Stimulated activated naive CD8-positive, alpha-beta T cell treated with anti-CD3 and anti-CD28 coated beads, Interleukin-15, Interleukin-2, amounts not matched to agents 100 ng/mL and 50 ng/mL, for 24 hours (primary cell): ENCODE results near the gene S100Z.
"Not testable (repeated sequence)": the region's sequence is repeated elsewhere in the genome, so short reads cannot be mapped to it uniquely, and the experiment has no call there.

Experiments used
- H3K27ac Mint-ChIP-seq: one replicate; pipeline ENCODE4 v1.8.0; 2021; ENCODE audit warnings: mild to moderate bottlenecking, mixed read lengths
- H3K27me3 Mint-ChIP-seq: one replicate; pipeline ENCODE4 v1.8.0; 2021; ENCODE audit warnings: mixed read lengths
- H3K36me3 Mint-ChIP-seq: one replicate; pipeline ENCODE4 v1.8.0; 2021; ENCODE audit warnings: low read depth, mixed read lengths
- H3K4me1 Mint-ChIP-seq: one replicate; pipeline ENCODE4 v1.8.0; 2021; ENCODE audit warnings: low read depth, mixed read lengths
- H3K4me3 Mint-ChIP-seq: one replicate; pipeline ENCODE4 v1.8.0; 2021; ENCODE audit warnings: mild to moderate bottlenecking, mixed read lengths
- H3K9me3 Mint-ChIP-seq: one replicate; pipeline ENCODE4 v1.8.0; 2021; ENCODE audit warnings: mixed read lengths

S100Z gene

DNA sequence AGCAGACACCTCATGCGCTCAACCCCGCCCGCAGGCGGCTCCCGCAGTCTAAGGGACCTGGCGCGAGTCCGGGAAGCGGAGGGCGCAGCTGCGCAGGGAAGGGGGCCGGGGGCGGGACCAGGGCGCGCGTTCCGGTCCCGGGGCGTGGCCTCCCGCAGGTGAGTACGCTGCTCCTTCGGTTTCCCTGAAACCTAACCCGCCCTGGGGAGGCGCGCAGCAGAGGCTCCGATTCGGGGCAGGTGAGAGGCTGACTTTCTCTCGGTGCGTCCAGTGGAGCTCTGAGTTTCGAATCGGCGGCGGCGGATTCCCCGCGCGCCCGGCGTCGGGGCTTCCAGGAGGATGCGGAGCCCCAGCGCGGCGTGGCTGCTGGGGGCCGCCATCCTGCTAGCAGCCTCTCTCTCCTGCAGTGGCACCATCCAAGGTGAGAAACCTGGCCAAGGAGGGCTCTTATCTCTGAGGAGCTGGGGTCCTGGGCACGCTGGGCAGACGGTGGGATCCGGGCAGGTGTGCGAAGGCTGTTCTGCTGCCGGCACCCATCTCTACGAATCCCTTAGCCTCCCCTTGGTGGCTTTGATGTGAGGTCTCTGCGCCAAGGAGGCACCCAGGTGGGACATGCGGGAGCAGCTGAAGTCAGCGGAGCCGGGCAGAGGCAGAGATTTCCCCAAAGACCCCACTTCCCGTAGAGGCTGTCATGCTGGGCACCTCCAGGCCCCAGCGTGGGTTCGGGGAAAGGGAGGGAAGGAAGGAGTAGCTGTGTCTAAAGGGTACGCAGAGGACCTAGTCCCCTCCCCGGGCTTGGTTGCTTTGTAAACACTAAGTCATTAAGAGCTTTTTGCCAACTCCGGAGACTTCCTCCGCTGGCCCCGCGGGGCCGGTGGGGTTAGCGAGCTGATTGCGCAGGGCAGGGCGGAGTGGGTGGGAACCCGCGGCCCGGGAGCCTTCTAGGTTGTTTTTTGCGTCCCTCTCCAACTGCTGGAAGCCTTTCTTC is 30.7 kb upstream of the S100Z start, which contains the start of gene F2RL1:
Gene F2RL1, plus strand, starts transcription at position 187 of the 988 bp plus-strand sequence. Its CDS starts 153 bp downstream, at position 340.
- Mint-ChIP-seq H3K4me1 (peaks cover 10% of the 10 kb centered on the region), H3K4me3 (peak within 1 kb of the TSS; percentile 78), H3K9me3 (no peaks in the 10 kb centered on the region), H3K27me3 (peaks cover 41% of the 10 kb centered on the region), H3K27ac (no peak within 1 kb of the TSS), H3K36me3 (no peaks in the 10 kb centered on the region)

DNA sequence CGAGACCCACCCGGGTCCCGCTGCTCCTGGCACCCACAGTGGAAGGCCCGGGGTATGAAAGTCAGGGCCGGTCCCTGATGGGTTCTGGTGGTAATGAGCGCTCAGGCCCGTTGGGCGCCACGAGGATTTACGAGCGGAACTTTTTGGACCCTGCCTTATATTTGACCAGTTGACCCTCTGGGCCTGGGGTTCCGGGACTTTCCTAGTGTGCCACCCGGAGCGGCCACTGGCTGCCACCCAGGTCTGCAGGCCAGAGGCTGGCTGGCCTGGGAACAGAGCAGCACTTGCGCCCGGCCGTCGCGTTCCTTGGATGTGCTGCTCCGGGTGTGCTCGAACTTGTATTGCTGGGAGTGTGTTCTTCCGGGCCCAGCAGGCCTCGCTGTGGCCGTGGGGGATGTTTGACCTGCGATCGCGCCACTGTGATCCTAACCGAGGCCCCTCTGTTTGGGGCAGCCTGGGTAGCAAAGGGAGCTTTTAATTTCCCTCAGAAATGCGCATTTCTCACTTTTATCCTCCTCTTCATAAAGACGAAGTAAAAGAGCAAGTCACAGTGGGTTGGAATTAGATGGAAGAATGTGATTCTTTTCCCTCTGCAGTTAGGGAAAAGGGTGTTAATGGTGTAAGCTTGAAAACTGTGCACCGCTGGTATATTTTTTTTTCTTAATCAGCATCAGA is 29.8 kb upstream of the S100Z start:
- Mint-ChIP-seq H3K9me3 (no peaks in the 10 kb centered on the region), H3K4me3 (peak overlapping the region; percentile 78), H3K27me3 (peaks cover 41% of the 10 kb centered on the region), H3K4me1 (peaks cover 10% of the 10 kb centered on the region), H3K27ac (no peak overlapping the region), H3K36me3 (no peaks in the 10 kb centered on the region)

DNA sequence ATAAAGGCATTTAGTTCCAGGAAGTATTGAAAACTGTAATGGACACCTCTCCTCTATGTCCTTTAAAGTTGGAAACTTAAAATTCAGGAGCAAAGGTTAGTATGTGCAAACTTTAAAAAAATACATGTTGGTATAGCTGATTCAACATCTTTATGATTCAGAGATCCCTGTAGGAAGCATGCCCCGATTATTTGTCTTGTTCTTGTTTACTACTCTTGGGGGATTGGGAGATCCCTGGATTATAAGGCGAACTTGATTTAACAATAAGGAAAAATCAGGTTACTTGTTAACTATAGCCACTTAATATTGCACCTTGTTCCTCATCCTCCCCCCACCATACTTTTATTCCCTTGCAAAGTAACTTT is 29.3 kb upstream of the S100Z start:
- Mint-ChIP-seq H3K9me3 (no peaks in the 10 kb centered on the region), H3K4me1 (peaks cover 10% of the 10 kb centered on the region), H3K27me3 (peaks cover 39% of the 10 kb centered on the region), H3K4me3 (peak overlapping the region; percentile 78), H3K27ac (no peak overlapping the region), H3K36me3 (no peaks in the 10 kb centered on the region)

DNA sequence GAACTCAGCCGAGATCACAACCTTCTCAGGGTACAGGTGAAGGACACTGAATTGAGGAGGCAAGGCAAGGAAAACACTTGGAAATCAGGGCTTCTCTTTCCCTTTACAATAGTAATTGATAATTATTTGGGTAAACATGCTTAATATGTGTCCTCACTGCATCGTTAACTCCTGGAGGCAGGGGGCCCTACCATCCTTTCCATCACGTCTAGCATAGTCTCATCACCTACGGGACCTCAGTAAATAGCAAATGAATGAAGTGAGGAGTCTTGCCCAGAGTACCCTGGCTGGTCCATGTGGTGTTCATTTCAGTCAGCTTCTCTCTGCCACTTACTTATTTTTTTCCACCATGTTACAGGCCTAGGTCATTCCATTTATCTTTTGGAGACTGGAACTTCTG is 28.7 kb upstream of the S100Z start:
- Mint-ChIP-seq H3K27ac (no peak overlapping the region), H3K4me3 (no peak overlapping the region), H3K27me3 (peaks cover 37% of the 10 kb centered on the region), H3K4me1 (peaks cover 10% of the 10 kb centered on the region), H3K36me3 (no peaks in the 10 kb centered on the region), H3K9me3 (no peaks in the 10 kb centered on the region)

DNA sequence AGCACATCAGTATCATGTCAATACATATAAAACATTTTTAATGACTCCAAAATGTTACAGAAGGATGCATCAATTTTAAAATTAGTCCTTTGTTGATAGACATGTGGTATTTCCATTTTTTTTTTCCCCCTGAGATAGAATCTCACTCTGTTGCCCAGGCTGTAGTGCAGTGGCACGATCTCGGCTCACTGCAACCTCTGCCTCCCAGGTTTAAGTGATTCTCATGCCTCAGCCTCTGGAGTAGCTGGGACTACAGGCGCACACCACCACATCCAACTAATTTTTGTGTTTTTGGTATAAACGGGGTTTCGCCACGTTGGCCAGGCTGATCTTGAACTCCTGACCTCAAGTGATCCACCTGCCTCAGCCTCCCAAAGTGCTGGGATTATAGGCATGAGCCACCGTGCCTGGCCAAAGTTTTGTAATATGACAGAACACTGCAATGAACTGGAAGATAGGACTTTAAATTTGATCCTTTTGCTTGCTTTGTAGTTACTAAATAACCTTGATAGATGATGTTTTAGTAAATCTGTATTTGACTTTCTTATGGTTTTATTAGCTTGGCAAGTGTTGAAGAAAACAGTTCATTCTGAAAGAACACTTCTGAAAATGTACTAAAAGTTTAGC is 27.6 kb upstream of the S100Z start:
- Mint-ChIP-seq H3K4me1 (peaks cover 10% of the 10 kb centered on the region), H3K27me3 (peaks cover 29% of the 10 kb centered on the region)
- not testable (repeated sequence) for H3K36me3 Mint-ChIP-seq, H3K9me3 Mint-ChIP-seq, H3K27ac Mint-ChIP-seq, H3K4me3 Mint-ChIP-seq

DNA sequence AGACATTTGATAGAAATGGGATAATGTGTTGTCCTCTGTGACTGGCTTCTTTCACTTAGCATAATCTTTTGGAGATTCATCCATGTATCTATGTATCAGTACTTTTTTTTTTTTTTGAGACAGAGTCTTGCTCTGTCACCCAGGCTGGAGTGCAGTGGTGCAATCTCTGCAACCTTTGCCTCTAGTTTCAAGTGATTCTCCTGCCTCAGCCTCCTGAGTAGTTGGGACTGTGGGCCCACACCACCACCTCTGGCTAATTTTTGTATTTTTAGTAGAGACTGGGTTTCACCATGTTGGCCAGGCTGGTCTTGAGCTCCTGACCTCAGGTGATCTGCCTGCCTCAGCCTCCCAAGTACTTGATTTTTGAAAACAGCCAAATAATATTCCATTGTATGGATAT is 23.4 kb upstream of the S100Z start:
- H3K27ac Mint-ChIP-seq, H3K9me3 Mint-ChIP-seq, H3K27me3 Mint-ChIP-seq, H3K36me3 Mint-ChIP-seq, H3K4me3 Mint-ChIP-seq: not testable (repeated sequence)
- peaks cover 13% of the 10 kb centered on the region for H3K4me1 Mint-ChIP-seq

DNA sequence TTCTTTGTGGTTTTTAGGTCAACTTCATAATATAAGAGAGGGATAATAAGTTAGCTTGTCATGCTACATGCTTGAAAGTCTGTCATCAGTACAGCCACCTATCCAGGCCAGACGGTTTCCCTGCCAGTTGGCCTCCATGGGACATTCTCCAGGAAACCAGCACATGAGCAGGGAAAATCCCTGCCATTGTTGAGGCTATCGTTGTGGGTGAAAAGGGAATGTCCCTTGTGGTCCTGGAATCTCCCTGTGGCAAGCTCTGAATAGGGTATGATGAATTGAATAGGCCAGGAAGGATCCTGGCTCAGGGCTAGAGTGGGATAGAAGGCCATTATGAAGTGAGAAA is 18.7 kb upstream of the S100Z start:
- Mint-ChIP-seq H3K4me3 (no peak overlapping the region), H3K36me3 (no peaks in the 10 kb centered on the region), H3K27me3 (no peaks in the 10 kb centered on the region), H3K4me1 (peaks cover 13% of the 10 kb centered on the region), H3K9me3 (no peaks in the 10 kb centered on the region), H3K27ac (no peak overlapping the region)

DNA sequence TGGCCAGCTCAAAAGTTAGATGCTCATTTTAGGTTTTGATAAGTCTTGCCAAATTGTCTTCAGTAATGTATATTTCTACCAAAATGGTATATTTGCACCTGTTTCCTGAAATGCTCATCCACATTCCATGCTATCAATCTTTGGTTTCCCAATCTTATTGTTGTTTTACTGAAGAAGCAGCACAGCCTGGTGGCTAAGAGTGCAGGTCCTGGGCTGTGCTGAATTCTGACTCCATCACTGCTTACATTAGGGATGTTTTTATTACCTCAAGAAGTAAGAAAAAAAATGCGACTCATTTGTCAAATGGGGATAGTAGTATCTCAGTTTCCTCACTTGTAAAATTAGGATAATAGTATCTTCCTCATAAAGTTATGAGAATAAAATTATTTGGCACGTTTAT is 13.6 kb upstream of the S100Z start:
- Mint-ChIP-seq H3K4me1 (peaks cover 2% of the 10 kb centered on the region), H3K27ac (no peak overlapping the region), H3K27me3 (no peaks in the 10 kb centered on the region), H3K4me3 (no peak overlapping the region), H3K9me3 (no peaks in the 10 kb centered on the region), H3K36me3 (no peaks in the 10 kb centered on the region)

DNA sequence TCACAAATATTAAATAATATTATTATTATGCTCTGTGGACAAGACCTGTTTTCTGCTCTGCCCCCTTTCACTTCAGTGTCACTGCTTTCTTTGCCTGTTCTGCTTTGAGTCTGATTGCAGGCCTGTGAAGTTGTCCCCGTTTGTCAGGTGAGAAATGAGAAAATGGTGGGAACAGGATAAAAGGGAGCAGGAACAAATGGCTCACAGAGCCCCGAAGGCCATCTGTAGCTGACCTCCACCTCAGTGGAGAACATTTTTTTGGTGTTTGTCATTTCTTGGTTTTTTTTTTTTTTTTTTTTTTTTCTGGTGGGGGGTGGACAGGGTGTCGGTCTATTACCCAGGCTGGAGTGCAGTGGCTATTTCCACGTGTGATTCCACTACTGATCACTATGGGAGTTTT is 13.2 kb upstream of the S100Z start:
- Mint-ChIP-seq H3K4me3 (no peak overlapping the region), H3K9me3 (no peaks in the 10 kb centered on the region), H3K36me3 (no peaks in the 10 kb centered on the region), H3K27me3 (no peaks in the 10 kb centered on the region), H3K27ac (no peak overlapping the region), H3K4me1 (no peaks in the 10 kb centered on the region)

DNA sequence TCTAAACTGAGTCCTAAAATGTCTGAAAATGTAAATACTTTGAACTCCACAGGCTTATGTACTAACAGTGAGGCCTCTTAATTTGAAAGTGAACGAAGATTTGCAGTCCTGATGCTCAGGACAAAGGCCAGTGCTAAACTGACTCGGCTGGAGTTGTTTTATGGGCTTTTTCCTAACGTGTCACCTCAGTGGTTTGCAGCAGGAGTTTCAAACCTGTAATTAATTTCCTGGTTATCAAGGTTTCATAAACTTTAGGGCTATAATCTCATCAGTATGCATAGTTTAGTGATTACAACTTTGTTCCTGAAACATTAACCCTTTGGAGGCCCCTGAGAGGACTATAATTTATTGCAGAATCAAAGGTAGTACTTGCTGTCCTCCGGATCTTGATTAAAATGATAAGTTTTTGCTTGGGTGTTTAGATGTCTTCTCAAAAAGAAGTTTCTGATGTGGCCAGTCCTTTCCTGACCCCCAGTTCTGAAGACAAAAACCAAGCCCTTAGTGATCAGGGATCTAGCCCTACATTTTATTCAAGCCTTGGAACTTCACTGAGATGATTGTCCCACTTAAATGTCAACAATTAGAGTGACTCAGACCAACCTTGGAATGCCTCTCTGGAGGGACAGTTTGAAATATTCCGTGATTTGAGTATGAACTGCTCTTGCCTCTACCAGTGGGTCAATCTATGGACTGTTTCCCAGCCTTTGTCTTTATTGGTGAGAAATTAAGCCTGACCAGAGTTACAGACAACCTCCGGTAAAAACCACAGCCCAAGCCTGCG is 11.1 kb upstream of the S100Z start:
- no peaks in the 10 kb centered on the region for H3K36me3 Mint-ChIP-seq
- H3K4me1 Mint-ChIP-seq: no peaks in the 10 kb centered on the region
- H3K9me3 Mint-ChIP-seq: no peaks in the 10 kb centered on the region
- no peak overlapping the region for H3K4me3 Mint-ChIP-seq
- H3K27ac Mint-ChIP-seq: no peak overlapping the region
- H3K27me3 Mint-ChIP-seq: peaks cover 4% of the 10 kb centered on the region

DNA sequence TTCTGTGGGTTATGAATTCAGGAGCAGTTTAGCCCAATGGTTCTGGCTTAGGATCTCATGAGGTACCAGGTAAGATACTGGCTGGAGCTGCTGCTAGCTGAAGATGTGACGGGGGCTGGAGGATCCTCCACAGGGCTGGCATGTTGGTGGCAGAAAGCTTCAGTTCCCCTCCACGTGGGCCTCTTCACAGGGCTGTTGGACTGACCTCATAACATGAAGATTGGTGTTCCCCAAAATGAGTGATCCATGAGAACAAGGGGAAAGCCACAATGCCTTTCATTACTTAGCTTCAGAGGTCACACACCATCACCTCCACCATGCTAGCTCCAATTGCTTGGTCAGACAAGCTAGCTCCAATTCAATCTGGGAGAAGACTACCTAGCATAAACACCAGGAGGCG is 8.5 kb upstream of the S100Z start:
- Mint-ChIP-seq H3K27me3 (peaks cover 4% of the 10 kb centered on the region), H3K36me3 (no peaks in the 10 kb centered on the region), H3K27ac (no peak overlapping the region), H3K9me3 (no peaks in the 10 kb centered on the region), H3K4me1 (no peaks in the 10 kb centered on the region), H3K4me3 (no peak overlapping the region)

DNA sequence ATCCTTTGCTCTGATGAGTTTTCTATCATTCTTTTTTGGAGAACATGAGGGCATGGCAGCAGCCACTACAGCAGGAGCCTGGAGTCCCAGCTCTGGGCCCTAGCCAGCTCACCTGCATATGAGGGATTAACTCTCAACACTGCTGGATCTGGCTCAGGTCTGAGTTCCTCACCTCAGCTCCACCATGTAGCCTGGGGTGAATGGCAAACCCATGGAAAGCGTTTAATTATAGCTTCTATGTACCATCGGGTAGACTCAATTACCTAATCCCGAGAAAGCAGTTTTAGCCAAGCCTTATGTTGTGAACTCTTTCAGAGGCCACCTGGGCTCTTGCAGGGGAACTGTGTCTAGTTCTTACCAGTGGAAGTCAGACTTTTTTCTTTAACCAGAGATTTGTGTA is 3.9 kb upstream of the S100Z start:
- H3K9me3 Mint-ChIP-seq: no peaks in the 10 kb centered on the region
- peaks cover 11% of the 10 kb centered on the region for H3K4me1 Mint-ChIP-seq
- no peak overlapping the region for H3K27ac Mint-ChIP-seq
- H3K4me3 Mint-ChIP-seq: no peak overlapping the region
- H3K36me3 Mint-ChIP-seq: no peaks in the 10 kb centered on the region
- H3K27me3 Mint-ChIP-seq: peaks cover 8% of the 10 kb centered on the region

DNA sequence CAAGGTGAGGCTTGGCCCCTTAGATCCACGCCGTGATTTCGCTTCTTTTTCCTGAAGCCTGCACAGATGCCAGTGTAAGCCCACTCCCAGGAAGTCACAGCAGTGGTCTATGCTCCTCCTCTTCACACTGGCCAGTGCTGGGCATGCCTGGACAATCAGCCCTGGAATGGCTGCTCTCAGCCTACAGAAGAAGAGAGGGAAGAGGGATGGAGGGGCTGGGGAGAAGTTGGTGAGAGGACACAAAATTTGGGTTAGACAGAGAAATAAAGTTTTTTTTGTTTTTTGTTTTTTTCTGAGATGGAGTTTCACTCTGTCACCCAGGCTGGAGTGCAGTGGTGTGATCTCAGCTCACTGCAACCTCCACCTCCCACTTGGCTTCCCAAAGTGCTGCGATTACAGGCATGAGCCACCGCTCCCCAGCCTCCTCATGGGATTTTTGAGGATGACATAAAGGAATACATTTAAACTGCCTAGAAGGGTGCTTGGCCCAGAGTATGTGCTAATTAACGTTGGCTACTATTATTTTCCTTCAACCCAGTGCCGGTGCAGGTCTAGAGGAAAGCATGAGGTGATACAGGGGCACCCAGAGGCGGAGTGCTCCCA is 830 bp downstream of the S100Z start:
- Mint-ChIP-seq H3K9me3 (peaks cover 2% of the 10 kb centered on the region), H3K27ac (no peak overlapping the region), H3K4me1 (peaks cover 26% of the 10 kb centered on the region), H3K27me3 (peaks cover 4% of the 10 kb centered on the region), H3K4me3 (no peak overlapping the region), H3K36me3 (peaks cover 3% of the 10 kb centered on the region)

DNA sequence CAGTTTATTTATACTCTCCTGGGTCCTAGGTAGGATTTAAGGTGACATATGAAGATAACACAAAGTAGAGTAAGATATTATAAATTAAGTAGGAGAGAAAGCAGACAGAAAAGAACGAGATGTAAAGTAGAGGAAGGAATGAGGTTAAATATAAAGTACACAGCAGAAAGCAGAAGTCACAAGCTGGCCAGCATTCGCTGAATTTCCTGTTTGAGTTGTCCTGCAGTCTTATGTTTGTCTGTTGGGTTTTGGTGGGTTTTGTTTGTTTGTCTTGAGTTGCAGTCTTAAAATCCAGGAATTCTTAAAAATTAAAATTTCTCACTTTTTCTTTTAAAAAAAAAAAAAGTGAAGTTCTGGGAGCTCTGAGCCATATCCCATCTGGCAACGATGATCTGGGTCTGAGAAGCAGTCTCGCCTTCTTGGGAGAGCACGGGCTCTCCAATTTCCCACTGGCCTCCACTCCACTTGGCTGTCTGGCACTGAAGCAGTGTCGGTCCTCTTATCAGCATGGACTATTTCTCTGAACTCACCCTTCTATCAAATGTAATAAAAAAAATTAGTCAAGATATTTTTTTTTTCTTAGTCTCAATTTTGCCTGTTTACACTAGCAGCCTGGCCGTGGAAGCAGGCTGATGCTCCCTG is 2.0 kb downstream of the S100Z start:
- Mint-ChIP-seq H3K27me3 (peaks cover 4% of the 10 kb centered on the region), H3K4me1 (peaks cover 38% of the 10 kb centered on the region), H3K27ac (no peak overlapping the region), H3K9me3 (peaks cover 3% of the 10 kb centered on the region), H3K36me3 (peaks cover 5% of the 10 kb centered on the region), H3K4me3 (no peak overlapping the region)
